Stimulated activated CD4-positive, alpha-beta T cell treated with anti-CD3 and anti-CD28 coated beads, Interleukin-2, amount 100 ng/mL, for 24 hours (primary cell): ENCODE measurements around the gene ST6GAL1.
"Not testable (repeated sequence)": the region's sequence is repeated elsewhere in the genome, so short reads cannot be mapped to it uniquely, and the experiment has no call there.

ENCODE experiments used
- DNase-seq, 2 donors: peaks; one replicate each; pipeline ENCODE4 v3.0.0-alpha.2; 2020

Gene ST6GAL1

GRCh38 chr3:186973702-186974101 is 43.4 kb downstream of the ST6GAL1 start:
- no peak for DNase-seq

- no peak for DNase-seq
Observed at GRCh38 chr3:186974824-186975313, 44.5 kb downstream of the ST6GAL1 start.

GRCh38 chr3:186975726-186976125 is 45.4 kb downstream of the ST6GAL1 start:
- no peak for DNase-seq

- no peak for DNase-seq
Observed at GRCh38 chr3:186976837-186977750, 46.8 kb downstream of the ST6GAL1 start.

- DNase-seq = no peak
Observed at GRCh38 chr3:186978712-186979111, 48.4 kb downstream of the ST6GAL1 start.

- DNase-seq = no peak
Observed at GRCh38 chr3:186979852-186980251, 49.5 kb downstream of the ST6GAL1 start.

GRCh38 chr3:186980989-186981388 is 50.7 kb downstream of the ST6GAL1 start:
- DNase-seq = no peak

- DNase-seq = no peak
Observed at GRCh38 chr3:186983659-186984058, 53.3 kb downstream of the ST6GAL1 start.

GRCh38 chr3:186984064-186984463 is 53.7 kb downstream of the ST6GAL1 start:
- no peak for DNase-seq

- DNase-seq = no peak
Observed at GRCh38 chr3:186985661-186986364, 55.5 kb downstream of the ST6GAL1 start.

- DNase-seq = no peak
Observed at GRCh38 chr3:186986406-186986805, 56.1 kb downstream of the ST6GAL1 start.

- DNase-seq = no peak
Observed at GRCh38 chr3:186986816-186987215, 56.5 kb downstream of the ST6GAL1 start.

GRCh38 chr3:186988806-186989205 is 58.5 kb downstream of the ST6GAL1 start:
- no peak for DNase-seq

GRCh38 chr3:186989429-186989828 is 59.1 kb downstream of the ST6GAL1 start:
- no peak for DNase-seq

GRCh38 chr3:186990277-186990676 is 60.0 kb downstream of the ST6GAL1 start:
- DNase-seq = no peak

GRCh38 chr3:186990878-186991308 is 60.6 kb downstream of the ST6GAL1 start:
- DNase-seq = no peak

GRCh38 chr3:186991470-186991869 is 61.1 kb downstream of the ST6GAL1 start:
- DNase-seq = no peak

- DNase-seq = not testable (repeated sequence)
Observed at GRCh38 chr3:186992096-186992495, 61.8 kb downstream of the ST6GAL1 start.

GRCh38 chr3:186993210-186993782 is 63.0 kb downstream of the ST6GAL1 start:
- no peak for DNase-seq

- no peak for DNase-seq
Observed at GRCh38 chr3:186994000-186994955, 64.0 kb downstream of the ST6GAL1 start.

GRCh38 chr3:186996356-186996755 is 66.0 kb downstream of the ST6GAL1 start:
- no peak for DNase-seq

- no peak for DNase-seq
Observed at GRCh38 chr3:186997061-186997460, 66.7 kb downstream of the ST6GAL1 start.
